CD4-positive, alpha-beta T cell treated with Interleukin-6 at 100 ng/mL for 8 hours (primary cell): ENCODE data around the gene ADH1C.
"Not testable (repeated sequence)": the region's sequence is repeated elsewhere in the genome, so short reads cannot be mapped to it uniquely, and the experiment has no call there.

ENCODE experiments used
- DNase-seq: peaks from one replicate; pipeline ENCODE4 v3.0.0-alpha.2; 2020; ENCODE audit warnings: mixed read lengths, low spot score

ADH1C gene

DNA sequence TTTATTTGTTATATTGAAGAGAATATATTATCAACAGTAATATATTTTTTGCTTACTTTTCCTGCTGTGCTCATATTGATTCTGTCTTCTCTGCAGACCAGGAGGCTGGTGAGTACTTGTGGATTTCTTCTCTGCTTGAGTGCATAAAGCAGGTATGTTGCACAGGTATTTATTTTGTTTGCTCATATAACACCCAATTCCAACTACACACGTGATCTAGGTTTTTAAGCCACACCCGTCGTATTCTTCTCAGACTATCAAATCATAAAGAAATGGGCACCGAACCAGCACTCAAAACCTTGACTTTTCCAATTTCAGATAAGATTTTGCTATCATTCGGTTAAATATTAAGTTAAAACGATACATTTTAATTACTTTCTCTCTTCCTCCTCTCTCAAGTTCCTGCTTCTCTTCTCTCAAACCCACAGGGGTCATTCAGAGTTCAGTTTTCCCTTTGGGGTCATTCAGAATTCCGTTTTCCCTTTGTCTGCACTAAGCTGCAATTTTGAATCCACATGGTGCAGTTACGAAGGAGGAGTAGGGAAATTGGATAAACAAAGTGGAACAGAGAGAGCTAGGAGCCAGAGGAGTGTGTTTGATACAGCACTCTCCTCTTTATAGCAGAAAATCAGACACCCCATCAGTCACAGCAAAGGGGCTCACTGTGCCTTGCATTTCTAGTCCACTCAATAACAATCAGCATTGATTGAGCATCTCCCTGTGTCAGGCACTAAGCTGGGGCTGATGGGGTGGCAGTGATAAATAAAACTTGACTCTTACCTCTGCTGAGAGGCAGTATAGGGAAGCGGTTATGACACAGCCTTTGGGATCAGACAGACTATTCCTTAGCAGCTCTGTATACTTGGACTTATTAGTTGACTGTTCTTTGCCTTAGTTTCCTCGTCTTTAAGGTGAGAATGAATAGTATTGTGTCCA, at the start of gene ADH1C:
TSS of gene ADH1C (minus strand) at position 145 of the 936 bp plus-strand sequence. CDS start at position 74, 71 bp downstream.
- no peak for DNase-seq

DNA sequence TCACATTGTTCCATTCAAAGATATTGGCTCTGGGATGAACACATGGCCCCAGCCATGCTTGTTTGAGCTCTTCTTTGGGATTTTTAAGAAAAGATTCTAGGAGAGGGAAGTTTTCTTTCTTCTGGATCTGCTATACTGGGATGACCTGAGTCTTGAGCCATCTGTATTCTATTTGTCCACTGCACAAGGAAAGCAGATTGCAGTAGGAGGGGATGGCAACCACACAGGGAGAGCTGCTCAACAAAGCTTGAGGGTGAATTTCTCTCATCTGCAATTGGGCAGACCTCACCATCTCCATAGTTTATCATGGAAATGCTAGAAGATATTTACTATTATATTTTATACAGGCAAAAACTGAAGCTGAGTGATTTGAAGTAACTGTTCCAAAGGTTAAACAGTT, 48.3 kb upstream of the ADH1C start:
- DNase-seq = no peak

DNA sequence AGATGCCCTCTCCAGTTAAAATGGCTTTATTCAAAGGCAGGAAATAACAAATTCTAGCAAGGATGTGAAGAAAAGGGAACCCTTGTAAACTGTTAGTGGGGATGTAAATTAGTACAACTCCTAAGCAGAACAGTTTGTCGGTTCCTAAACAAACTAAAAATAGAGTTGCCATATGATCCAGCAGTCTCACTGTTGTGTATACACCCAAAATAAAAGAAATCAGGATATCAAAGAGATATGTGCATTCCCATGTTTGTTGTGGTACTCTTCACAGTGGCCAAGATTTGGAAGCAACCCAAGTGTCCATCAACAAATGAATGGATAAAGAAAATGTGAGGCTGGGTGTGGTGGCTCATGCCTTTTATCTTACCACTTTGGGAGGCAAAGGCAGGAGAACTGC, 46.5 kb upstream of the ADH1C start:
- DNase-seq = no peak

DNA sequence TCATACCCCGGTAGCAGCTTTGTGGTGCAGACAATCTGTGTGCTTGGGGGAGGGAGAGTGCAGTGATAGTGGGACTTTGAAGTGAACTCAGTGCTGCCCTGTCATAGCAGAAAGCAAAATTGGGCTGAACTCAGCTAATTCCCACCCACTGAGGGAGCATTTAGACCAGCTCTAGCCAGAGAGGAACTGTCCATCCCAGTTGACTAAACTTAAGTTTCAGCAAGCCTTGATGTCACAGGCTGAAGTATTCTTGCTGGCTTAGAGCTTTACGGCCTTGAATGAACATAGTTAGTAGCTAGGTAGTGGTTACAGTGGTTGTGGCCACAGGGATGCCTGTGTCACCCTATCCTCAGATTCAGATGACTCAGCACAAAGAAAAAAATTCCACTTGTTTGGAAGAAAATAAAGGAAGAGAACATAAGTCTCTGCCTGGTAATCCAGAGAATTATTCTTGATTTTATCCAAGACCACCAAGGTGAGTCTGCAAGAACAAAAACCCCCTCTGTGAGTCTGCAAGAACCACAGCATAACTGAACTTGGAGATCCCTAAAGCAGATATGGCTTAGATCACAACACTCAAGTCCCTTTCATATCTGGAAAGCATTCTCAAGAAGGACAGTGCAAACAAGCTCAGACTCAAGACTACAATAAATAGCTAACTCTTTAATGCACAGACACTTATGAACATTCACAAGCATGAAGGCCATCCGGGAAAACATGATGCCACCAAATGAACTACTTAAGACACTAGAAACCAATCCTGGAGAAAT, 43.2 kb upstream of the ADH1C start:
- no peak for DNase-seq

DNA sequence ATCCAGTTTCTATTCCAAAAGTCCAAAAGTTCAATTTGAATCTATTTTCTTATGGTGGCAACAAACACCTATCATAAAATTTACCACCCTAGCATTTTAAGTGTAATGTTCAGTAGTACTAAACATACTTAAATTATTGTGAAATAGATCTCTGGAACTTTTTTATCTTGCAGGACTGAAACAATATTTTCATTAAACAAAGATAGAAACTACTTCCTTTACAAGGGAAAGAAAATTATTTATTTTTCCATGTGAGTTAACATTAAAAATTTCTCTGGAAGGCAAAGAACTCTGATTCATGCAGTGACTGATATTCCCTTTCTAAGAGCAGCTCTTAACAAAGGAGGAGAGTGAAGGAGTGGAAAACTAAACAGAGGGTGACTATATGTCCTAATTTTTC, 42.4 kb upstream of the ADH1C start:
- DNase-seq = no peak

DNA sequence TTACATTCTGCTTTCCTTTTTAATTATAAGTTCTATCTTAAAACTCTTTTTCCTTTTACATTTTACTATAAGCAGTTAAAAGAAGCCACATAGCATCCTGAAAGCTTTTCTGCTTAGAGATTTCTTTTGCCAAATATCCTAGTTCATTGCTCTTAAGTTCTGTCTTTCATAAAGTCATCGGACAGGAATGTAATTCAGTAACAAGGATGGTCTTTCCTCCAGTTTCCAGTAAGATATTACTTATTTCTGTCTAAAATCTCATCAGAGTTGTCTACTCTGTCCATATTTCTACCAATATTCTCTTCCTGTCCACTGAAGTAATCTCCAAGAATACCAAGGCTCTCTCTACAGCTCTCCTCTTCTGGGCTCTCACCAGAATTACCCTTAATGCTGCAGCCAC, 37.5 kb upstream of the ADH1C start:
- no peak for DNase-seq

DNA sequence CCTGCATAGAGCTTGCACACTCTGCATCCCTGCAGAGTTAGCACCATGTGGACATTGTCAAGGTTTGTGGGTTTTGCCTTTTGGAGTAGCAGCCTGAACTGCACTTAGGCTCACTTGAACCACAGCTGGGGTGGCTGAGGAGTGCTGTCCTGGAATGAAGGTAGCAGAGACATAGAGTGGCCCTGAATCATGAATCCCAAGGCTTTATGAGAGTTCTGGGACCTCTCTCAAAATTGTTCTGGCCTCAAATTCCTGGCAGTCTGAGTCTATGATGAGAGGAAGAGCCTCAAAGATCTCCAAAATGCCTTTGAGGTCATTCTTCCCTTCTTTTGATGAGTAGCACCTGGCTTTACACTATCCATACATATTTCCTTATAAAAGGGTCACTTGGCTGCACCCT, 37.1 kb upstream of the ADH1C start:
- no peak for DNase-seq

DNA sequence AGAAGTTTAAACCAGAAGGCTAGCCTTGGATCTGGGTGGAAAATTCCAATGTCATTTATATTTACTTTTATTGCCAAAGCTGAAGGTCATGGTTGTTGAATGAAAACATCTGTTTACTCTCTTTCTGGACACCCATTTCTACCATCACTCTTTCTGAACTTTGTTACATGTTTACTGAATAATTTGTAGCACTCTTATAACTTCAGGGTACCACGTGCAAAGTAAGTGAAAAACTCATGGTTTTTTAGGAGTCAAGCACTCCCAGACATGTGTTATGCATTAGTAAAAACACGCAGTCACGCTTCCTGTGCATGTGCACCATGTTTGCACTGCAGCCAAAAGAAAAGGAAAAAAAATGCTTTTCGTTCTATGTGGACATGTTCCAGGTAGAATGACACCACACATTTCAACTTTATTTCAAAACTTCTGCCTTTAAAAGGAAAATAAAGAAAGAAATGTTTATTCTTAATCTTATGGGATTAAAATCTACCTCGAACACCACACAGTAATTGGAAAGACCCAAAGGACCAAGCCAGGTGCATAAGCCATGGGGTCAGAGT, 31.4 kb upstream of the ADH1C start:
- no peak for DNase-seq

DNA sequence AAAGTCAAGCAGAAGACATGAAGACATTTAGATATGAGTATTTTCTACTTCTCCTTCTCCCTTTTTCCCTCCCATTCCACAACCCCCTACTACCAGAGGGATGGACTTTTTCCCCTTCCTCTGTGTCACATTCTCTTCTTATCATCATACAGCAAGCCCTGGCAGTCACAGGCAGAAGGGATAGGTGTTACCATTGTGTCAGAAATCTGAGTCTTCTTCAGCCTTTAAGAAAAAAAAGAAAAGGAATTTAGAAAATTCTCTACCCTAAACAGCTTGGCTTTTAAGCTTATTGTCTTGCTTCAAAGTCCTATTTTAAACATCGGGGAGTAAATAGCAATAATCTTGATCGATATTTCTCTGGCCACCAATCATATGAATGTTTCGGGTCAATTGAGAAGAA, 30.9 kb upstream of the ADH1C start:
- no peak for DNase-seq

DNA sequence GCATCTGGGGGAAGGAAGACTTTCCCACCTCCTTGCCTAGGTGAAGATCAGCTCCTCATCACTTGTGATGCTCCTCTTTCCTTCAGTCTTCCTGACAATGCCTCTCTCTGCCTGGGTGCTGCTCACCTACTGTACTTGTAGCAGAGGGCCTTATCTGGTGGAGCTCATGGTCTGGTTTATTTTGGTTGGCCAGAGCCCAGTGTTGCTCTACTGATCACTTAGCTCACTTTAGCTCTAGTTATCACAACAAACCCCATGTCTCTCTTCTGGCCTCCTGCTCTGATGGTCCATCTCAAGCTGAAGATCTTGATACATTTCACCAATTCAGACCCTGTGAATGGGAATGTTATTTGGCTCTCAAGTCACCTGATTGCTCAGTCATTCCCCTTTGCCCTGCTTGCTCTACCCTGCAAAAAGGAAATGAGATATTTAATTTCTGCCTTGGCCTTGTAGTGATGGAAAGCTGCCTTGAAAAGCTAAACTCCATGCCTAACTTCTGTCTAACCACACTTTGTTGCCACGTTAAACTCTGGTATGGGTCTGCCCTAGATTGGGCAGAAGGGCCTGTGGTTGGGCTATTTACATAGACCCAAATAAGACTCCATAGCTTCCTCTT, 30.3 kb upstream of the ADH1C start:
- DNase-seq = no peak

DNA sequence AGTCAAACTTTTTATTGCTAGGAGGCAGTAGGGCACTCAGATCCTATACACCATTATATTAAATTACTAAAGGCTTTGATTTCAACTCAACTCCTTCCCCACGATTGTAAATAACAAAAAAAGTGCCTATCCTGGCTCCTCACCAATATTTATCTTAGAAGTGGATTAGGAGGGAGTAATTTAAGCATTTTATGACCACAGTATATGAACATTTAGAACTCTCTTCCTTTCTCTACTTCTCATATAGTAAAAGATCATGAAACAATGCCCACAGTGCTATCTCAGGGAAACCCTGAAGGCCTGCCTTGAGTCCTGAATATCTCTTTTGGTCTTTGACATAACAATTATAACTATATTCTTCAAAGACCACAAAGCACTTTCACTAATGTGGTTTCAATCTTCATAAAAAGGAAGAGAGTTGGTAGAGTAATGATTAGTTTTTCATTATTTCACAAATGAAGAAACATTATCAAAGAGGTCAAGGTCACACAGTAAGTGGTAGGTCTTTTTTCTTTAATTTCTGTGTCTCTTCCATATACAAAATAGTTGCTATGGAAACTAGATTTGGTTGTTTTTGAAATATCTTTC, 29.1 kb upstream of the ADH1C start:
- DNase-seq = no peak

DNA sequence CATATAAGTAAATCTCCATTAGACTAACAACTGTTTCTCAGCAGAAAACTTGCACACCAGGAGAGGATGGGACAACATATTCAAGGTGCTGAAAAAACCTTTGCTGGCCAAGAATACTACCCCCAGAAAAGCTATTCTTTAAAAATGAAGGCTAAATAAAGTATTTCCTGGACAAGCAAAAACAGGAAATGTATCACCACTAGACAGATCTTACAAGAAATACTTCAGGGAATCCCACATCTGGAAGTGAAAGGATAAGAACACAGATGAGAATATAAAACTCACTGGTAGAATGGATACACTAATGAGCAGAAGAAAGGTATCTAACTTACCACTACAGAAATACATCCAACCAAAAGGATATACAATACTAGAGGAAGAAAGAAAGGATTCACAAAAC, 27.0 kb upstream of the ADH1C start:
- no peak for DNase-seq

DNA sequence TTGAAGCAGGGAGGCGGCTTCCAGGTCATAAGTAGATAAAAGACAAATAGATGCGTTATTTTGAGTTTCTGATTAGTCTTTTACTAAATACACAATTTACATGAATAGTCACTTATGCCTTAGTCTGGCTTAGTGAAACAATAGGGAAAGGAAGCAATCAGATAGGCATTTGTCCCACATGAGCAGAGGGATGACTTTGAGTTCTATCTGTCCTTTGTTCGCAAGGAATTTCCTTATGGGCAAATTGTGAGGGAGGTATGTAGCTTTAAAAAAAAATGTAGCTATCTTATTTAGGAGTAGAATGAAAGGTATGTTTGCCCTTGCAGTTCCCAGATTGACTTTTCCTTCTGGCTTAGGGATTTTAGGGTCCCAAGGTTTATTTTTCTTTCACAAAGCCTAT, 26.3 kb upstream of the ADH1C start:
- no peak for DNase-seq

DNA sequence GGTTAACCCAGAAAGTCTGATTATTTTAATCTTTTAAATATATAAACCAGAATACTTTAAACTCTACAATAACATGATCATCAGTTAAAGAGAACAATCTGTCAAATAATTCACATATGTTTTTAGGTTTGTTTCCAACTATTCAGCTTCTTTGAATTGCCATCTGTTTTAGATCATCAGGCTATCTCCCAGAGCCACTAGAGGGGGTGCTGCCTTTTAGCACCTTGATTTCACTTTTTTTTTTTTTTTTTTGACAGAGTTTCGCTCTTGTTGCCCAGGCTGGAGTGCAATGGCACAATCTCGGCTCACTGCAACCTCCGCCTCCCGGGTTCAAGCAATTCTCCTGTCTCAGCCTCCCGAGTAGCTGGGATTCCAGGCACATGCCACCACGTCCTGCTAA, 24.8 kb upstream of the ADH1C start:
- DNase-seq = not testable (repeated sequence)

DNA sequence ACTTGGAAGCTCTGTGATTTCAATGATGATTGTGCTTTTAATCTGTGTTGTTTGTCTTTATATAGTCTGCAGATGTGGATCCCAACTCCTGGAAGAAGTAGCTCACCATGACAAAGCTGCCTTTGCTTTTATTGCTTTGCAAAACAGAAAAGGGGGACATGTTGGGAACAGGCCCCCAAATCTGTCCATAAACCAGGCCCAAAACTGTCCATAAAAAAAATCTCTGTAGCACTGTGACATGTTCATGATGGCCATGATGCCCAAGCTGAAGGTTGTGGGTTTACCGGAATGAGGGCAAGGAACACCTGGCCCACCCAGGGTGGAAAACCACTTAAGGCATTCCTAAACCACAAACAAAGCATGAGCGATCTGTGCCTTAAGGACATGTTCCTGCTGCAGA, 19.9 kb upstream of the ADH1C start:
- not testable (repeated sequence) for DNase-seq

DNA sequence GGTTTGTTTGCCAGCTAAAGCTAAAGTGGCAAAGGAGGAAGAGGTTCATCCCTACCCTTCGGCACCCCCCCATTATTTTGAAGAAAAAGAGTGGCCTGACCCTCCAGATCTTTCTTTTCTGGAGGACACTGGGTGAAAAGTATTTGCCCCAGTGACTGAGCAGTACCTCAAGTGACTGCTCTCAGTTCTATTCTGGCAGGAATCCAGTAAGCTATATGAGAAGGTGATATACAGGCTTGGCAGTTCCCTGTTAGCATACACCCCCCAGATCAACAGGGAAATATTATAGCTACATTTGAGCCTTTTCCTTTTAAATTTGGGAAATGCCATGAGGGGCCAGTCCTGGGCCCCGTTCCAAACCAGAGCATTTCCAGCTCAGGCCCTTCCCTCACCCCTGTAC, 15.3 kb upstream of the ADH1C start:
- DNase-seq = not testable (repeated sequence)

DNA sequence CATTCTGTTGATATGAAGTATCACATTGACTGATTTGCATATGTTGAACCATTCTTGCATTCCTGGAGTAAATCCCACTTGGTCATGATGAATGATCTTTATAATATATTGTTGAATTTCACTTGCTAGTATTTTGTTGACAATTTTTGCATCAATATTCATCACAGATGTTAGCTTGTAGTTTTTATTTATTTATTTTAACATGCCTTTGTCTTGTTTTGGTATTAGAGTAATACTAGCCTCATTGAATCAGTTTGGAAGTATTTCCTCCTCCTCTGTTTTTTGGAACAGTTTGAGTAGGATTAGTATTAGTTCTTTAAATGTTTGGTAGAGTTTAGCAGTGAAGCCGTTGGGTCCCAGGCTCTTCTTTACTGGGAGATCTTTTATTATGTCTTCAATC, 13.9 kb upstream of the ADH1C start:
- DNase-seq = no peak

DNA sequence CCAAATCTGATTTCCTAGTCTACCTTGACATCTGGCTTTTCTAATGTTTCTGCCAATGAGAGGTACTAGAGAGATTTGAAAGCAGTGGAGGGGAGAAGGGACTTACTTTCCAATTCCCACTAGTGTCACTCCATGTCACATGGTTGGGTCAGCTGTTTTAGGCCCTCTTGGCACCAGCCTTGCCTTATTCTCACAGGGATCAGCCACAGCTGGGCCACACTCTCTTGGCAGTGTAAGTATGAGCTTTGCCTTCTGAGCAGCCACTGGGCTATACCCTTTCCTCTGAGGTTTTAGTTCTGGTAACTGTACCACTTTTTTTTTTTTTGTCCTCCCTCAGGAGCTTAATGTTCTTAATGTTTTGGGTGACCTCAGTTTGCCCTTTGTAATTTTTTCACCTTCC, 10.2 kb upstream of the ADH1C start:
- DNase-seq = no peak

DNA sequence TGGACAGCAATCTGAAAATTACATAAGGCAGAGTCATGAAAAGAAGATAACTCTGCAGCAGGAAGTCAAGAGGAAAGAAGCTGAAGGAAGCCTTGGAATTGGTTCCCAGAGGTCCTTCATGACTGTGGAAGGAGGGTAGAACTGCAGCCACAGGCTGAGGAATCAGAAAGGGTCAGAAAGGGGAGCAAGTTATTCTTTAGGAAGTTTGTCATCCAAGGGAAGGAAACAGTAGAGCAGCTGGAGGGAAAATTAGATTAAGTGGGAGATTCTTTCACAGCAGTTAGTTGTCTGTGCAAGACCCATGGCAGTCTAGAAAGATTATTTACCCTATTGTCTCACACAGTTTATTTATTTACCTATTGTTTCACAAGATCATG, 9.3 kb upstream of the ADH1C start:
- no peak for DNase-seq

DNA sequence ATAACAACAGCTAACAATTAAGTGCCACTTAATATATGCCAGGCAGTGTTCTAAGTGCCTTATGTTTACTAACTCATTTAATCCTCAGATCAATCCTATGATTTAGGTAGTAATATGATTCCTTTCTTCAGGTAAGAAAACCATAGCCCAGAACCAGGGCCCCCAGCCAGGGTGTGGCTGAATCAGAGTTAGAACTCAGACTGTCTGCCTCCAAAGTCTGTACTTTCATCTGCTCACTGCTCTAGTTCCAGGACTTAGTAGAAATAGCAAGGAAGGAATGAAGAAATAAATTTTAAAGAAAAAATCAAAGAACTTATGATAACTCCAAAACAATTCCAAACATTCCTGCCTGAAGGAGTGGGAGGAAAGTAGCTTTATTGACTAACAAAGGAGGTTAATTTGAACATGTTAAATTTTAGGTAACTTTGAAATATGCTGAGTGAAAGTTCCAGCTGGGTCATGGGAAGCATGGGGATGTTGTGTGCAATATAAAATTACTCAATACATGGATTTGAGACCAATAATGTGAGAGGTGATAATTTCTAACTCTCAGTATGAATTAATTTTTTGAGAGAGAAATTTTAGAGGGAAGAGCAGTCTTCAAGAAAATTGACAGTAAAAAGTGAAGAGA, 8.8 kb upstream of the ADH1C start:
- DNase-seq = no peak

DNA sequence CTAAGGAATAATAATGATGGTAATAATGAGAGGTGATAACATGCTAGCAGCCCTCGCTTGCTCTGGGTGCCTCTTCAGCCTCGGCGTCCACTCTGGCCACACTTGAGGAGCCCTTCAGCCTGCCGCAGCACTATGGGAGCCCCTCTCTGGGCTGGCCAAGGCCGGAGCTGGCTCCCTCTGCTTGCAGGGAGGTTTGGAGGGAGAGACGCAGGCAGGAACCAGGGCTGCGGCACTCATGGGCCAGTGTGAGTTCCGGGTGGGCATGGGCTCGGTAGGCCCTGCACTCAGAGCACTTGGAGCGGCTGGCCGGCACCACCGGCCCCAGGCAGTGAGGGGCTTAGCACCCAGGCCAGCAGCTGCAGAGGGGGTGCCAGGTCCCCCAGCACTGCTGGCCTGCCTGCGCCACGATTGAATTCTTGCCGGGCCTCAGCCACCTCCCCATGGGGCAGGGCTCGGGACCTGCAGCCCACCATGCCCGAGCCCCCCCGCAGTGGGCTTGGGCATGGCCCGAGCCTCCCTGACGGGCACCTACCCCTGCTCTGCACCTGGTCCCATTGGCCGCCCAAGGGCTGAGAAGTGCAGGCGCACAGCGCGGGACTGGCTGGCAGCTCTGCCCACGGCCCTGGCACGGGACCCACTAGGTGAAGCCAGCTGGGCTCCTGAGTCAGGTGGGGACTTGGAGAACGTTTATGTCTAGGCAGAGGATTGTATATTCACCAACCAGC, 7.1 kb upstream of the ADH1C start:
- no peak for DNase-seq
